Uterus (tissue), 4 donors: ENCODE results near the gene ZAP70. TPM values are rescaled to one million over a fixed set of nuclear protein-coding genes. Genes with fewer than 3 reads are reported as not detected.

Experiments used
- DNase-seq, 2 donors: peaks; one replicate each; pipeline ENCODE4 v3.0.0-alpha.2; 2019 to 2020
- H3K27ac ChIP-seq, 2 donors: fragments of 200-600 bp; sonication (generic); 1 replicate in 1 of 2; 2 replicates in 1 of 2; pipeline ENCODE4 v1.5.1; 2016 to 2018
- H3K27me3 ChIP-seq, 2 donors: fragments of 200-600 bp; sonication (generic); one replicate each; pipeline ENCODE4 v1.5.1; 2018 to 2019; ENCODE audit warnings: control low read depth in 1 of 2
- H3K36me3 ChIP-seq, 2 donors: fragments of 200-600 bp; sonication (generic); one replicate each; pipeline ENCODE4 v1.5.1; 2019; ENCODE audit warnings: control low read depth in 1 of 2
- H3K4me1 ChIP-seq, 2 donors: fragments of 200-600 bp; sonication (generic); one replicate each; pipeline ENCODE4 v1.5.1; 2018 to 2019; ENCODE audit warnings: control low read depth in 1 of 2
- H3K4me3 ChIP-seq, 2 donors: fragments of 200-600 bp; sonication (generic); 1 replicate in 1 of 2; 2 replicates in 1 of 2; pipeline ENCODE4 v1.5.1; 2018 to 2019; ENCODE audit warnings: mild to moderate bottlenecking in 1 of 2
- H3K9me3 ChIP-seq, 2 donors: fragments of 200-600 bp; sonication (generic); one replicate each; pipeline ENCODE4 v1.5.1; 2019; ENCODE audit warnings: control low read depth in 1 of 2
- POLR2A ChIP-seq, 2 donors: fragments of 450-650 bp; IDR thresholded peaks; one replicate each; pipeline ENCODE4 v1.6.1; 2016; ENCODE audit warnings: antibody characterized with exemption in 2 of 2, mild to moderate bottlenecking in 1 of 2, moderate library complexity in 1 of 2
- intact Hi-C: fragments of 100-400 bp; cut with DNase I; formaldehyde crosslinking; loops from one replicate; pipeline ENCODE4 v1.15.1; 2023; ENCODE audit warnings: low total_unique reads
- total RNA-seq, 4 donors: library from RNA; depleted of rRNA in 3 of 4; stranded (reverse); fragments of >200 nt in 3 of 4; gene quantifications; one replicate each; pipeline versions ENCODE4 v1.1.0 to v1.2.4, GENCODE V29; 2014 to 2023
- TF ChIP-seq, protein P1 (sequence below), 4 experiments: fragments of 200-600 bp in 2 of 4; fragments of 450-650 bp in 2 of 4; sonication (generic) in 2 of 4; IDR thresholded peaks; one replicate each; pipeline ENCODE4 v1.5.1; 2016 to 2019; ENCODE audit warnings: antibody characterized with exemption in 4 of 4, mild to moderate bottlenecking in 2 of 4, moderate library complexity in 1 of 4
- donor health status: DM: yes; HTN: yes; CAD: no.

The ZAP70 gene
- total RNA-seq, 4 donors from 2014 or later, result 3.3 to 11.2 (median 5.1) TPM

DNA sequence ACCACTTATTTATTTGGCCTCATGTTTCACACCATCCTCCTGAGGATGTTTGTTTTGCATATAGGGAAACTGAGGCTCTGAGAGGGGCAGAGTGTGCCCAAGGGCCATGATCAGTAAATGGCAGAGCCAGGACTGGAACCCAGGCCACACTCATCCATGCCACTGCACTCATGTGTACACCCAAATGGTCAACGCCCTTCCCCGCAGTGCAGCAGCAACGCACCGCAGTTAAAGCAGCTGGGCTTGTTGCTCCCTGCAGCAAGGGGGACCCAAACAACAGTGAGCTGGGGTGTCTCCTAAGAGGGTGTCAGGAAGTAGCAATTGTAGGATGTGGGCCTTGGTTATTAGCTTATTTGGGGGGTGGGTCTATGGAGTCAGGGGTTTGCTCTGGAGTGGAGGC, 36.6 kb downstream of the ZAP70 start:
- no peak for DNase-seq
- Histone ChIP-seq H3K27me3 (no peaks in the 10 kb centered on the region), H3K9me3 (no peaks in the 10 kb centered on the region), H3K4me3 (no peak overlapping the region), H3K4me1 (no peaks in the 10 kb centered on the region), H3K36me3 (no peaks in the 10 kb centered on the region), H3K27ac (no peak overlapping the region)
- intact Hi-C loops, result no loop called here
- TF ChIP-seq, protein P1, sequence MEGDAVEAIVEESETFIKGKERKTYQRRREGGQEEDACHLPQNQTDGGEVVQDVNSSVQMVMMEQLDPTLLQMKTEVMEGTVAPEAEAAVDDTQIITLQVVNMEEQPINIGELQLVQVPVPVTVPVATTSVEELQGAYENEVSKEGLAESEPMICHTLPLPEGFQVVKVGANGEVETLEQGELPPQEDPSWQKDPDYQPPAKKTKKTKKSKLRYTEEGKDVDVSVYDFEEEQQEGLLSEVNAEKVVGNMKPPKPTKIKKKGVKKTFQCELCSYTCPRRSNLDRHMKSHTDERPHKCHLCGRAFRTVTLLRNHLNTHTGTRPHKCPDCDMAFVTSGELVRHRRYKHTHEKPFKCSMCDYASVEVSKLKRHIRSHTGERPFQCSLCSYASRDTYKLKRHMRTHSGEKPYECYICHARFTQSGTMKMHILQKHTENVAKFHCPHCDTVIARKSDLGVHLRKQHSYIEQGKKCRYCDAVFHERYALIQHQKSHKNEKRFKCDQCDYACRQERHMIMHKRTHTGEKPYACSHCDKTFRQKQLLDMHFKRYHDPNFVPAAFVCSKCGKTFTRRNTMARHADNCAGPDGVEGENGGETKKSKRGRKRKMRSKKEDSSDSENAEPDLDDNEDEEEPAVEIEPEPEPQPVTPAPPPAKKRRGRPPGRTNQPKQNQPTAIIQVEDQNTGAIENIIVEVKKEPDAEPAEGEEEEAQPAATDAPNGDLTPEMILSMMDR (IDR thresholded peaks at IDR 0.05), result no peak
- TF ChIP-seq POLR2A (IDR thresholded peaks at IDR 0.05), result no peak

DNA sequence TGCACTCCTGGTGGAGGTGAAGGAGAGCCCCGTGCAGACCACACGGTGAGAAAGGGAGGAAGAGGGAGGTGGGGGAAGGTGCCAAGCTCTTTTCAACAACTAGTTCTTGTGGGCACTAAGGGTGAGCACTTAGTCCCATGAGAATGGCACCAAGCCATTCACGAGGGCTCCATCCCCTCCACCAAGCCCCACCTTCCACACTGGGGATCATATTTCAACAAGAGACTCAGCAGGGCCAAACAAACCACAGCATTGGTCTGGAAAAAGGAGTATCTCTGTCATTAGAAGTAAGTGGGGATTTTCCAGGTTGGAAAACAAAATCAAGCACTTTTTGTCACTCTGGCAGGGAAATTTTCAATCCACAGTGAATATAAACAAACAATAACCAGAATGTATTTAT, 38.4 kb downstream of the ZAP70 start:
- no peak overlapping the region for H3K4me3 ChIP-seq
- no peaks in the 10 kb centered on the region for H3K27me3 ChIP-seq
- H3K9me3 ChIP-seq, result no peaks in the 10 kb centered on the region
- no peak overlapping the region for H3K27ac ChIP-seq
- no peaks in the 10 kb centered on the region for H3K36me3 ChIP-seq
- intact Hi-C loops, result no loop called here
- TF ChIP-seq, protein P1 (IDR thresholded peaks at IDR 0.05), result no peak
- no peak for TF ChIP-seq POLR2A (IDR thresholded peaks at IDR 0.05)
- no peaks in the 10 kb centered on the region for H3K4me1 ChIP-seq
- no peak for DNase-seq

DNA sequence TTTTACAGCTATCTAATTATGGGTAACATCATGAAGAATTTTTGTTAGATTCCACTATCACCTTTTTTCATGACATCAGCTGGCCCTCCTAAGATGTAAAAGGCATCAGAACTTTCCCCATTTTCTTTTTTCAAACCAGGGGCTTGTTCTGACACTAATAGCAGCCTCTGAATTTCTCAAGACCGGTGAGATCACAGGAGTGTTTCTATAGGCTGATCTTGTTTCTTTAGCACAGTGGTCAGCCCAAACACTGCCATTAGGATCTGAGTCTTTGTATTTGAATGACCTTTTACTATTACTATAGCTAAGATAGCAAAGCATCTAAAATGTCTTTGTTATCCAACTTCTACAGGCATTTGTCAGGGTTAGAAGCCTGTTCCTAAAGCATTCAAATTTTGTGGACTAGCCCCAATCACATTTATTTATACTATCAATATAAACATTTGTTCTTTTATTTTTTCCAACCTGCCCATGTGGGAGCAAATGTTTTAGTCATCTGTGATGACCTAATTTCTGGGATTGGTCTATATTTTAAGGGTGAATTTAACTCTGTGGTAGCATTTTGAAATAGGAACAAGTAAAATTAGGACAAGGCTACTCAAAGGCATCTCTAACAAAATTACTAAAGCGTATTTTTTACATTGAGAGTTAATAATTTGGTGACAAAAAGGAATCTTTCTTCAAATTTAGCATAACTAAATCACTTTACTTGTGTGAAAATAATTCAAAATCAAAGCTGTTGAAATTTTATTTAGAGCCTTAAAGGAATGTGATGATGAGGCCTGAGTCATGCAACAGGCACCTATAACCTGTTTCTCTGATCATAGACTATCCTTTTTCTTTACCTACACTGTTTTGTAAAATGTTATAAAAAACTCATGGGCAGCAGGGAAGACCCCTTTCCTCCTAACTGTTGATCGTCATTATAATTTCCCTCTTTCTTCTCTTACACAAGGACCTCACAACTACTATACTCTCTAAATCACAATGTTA, 39.3 kb downstream of the ZAP70 start:
- H3K27me3 ChIP-seq, result no peaks in the 10 kb centered on the region
- no peaks in the 10 kb centered on the region for H3K36me3 ChIP-seq
- no peak overlapping the region for H3K4me3 ChIP-seq
- no peaks in the 10 kb centered on the region for H3K4me1 ChIP-seq
- no peak overlapping the region for H3K27ac ChIP-seq
- H3K9me3 ChIP-seq, result no peaks in the 10 kb centered on the region
- intact Hi-C loops, result no loop called here
- DNase-seq, result no peak
- TF ChIP-seq, protein P1 (IDR thresholded peaks at IDR 0.05), result no peak
- no peak for TF ChIP-seq POLR2A (IDR thresholded peaks at IDR 0.05)

DNA sequence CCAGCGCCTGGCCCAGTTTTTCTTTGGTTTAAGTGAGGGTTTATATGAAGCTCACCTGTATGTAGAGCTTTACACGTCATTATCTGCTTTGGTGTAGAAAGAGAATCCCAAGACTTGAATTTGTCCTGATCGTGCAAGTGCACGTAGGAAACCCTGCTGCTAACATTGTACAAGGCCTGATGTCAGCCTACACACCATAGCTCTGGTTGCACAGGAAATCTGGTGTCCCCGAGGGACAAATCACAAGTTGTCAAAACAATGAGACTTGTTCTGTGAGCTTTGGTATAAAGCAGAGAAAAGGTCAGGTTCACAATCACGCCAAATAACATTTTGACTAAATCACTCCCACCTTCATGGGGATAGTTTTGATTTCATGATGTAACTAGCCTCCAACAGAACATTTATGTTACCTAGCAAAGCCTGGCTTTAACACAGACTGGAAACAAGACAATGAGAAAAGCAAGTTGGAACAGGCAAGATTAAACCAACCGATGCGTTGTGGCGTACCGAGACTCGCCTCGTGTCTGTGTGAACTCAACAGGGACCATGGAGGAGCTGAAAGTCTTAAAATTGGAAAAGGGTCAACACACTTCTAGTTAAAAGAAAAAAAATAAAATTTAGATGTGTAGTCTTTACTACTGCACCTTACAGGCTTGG, 41.4 kb downstream of the ZAP70 start:
- H3K27ac ChIP-seq, result no peak overlapping the region
- H3K27me3 ChIP-seq, result no peaks in the 10 kb centered on the region
- no peaks in the 10 kb centered on the region for H3K9me3 ChIP-seq
- H3K4me1 ChIP-seq, result no peaks in the 10 kb centered on the region
- no peak for DNase-seq
- no peak overlapping the region for H3K4me3 ChIP-seq
- intact Hi-C loops, result no loop called here
- no peak for TF ChIP-seq POLR2A (IDR thresholded peaks at IDR 0.05)
- TF ChIP-seq, protein P1 (IDR thresholded peaks at IDR 0.05), result no peak
- no peaks in the 10 kb centered on the region for H3K36me3 ChIP-seq

DNA sequence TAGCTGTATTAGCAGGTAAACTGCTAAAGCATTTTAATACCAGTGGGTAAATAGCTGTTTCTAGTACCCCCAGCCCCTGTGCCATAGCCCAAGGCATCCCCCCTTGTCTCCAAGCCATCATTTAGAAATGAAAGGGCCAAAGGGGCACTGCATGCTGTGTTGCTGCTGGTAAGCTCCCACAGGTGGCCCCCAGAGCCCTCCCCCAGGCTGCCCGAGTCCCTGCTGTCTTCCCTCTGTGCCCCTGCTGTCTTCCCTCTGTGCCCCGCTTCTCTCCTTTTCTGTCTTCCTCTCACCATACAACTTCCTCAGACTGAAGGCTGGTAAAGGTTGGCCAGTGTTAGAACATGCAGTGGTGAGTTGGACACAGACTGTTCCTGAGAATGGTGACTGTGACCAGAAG, 42.1 kb downstream of the ZAP70 start:
- TF ChIP-seq, protein P1 (IDR thresholded peaks at IDR 0.05), result no peak
- peak in 1 of 2 donors; percentile 12 for TF ChIP-seq POLR2A (IDR thresholded peaks at IDR 0.05)
- no peak for DNase-seq
- H3K36me3 ChIP-seq, result no peaks in the 10 kb centered on the region
- no peaks in the 10 kb centered on the region for H3K27me3 ChIP-seq
- H3K9me3 ChIP-seq, result no peaks in the 10 kb centered on the region
- intact Hi-C loops, result no loop called here
- no peaks in the 10 kb centered on the region for H3K4me1 ChIP-seq
- H3K27ac ChIP-seq, result no peak overlapping the region
- H3K4me3 ChIP-seq, result no peak overlapping the region
